Measurements from ENCODE around the gene RBM41. TPM values are rescaled to one million over a fixed set of nuclear protein-coding genes. Genes with fewer than 3 reads are reported as not detected.

Gene RBM41
- total RNA-seq, 2 donors from 2014 or later = 10.1 to 11.2 TPM

- TF ChIP-seq CTCF (IDR thresholded peaks at IDR 0.05) (no peak), POLR2A (IDR thresholded peaks at IDR 0.05) (no peak)
- ATAC-seq = no peak
- 46 to 77% methylated on average over 1 of the region's 1 CpG for WGBS, 2 donors
Observed at GRCh38 chrX:107047622-107048021, 71.0 kb downstream of the RBM41 start.

GRCh38 chrX:107029752-107030151, 88.9 kb downstream of the RBM41 start:
- DNase-seq (no peak), ATAC-seq (no peak)
- intact Hi-C loops (cut with DNase I) = no loop called here
- WGBS, 2 donors = 60 to 79% methylated on average over 1 of the region's 1 CpG
- Histone ChIP-seq H3K27ac (no peak overlapping the region), H3K4me1 (no peaks in the 10 kb centered on the region), H3K36me3 (replicated peaks in 1 of 2; ENCODE audit: insufficient read depth in 1 of 2, low read depth in 2 of 2) (no peaks in the 10 kb centered on the region), H3K27me3 (no peaks in the 10 kb centered on the region), H3K9me3 (no peaks in the 10 kb centered on the region), H3K4me3 (no peak overlapping the region)
- TF ChIP-seq POLR2A (IDR thresholded peaks at IDR 0.05) (no peak), CTCF (IDR thresholded peaks at IDR 0.05) (no peak)

More at GRCh38 chrX:107047622-107048021, 71.0 kb downstream of the RBM41 start:
- Histone ChIP-seq H3K36me3 (replicated peaks in 1 of 2; ENCODE audit: insufficient read depth in 1 of 2, low read depth in 2 of 2) (no peaks in the 10 kb centered on the region), H3K27me3 (no peaks in the 10 kb centered on the region), H3K27ac (no peak overlapping the region), H3K4me1 (no peaks in the 10 kb centered on the region), H3K9me3 (no peaks in the 10 kb centered on the region), H3K4me3 (no peak overlapping the region)
- intact Hi-C loops (cut with DNase I) = no loop called here
- DNase-seq = no peak

GRCh38 chrX:107025545-107025944, 93.1 kb downstream of the RBM41 start:
- Histone ChIP-seq H3K4me3 (no peak overlapping the region), H3K4me1 (no peaks in the 10 kb centered on the region), H3K36me3 (replicated peaks in 1 of 2; ENCODE audit: insufficient read depth in 1 of 2, low read depth in 2 of 2) (no peaks in the 10 kb centered on the region), H3K27ac (no peak overlapping the region), H3K9me3 (no peaks in the 10 kb centered on the region), H3K27me3 (no peaks in the 10 kb centered on the region)
- 0 to 16% methylated on average over 2 of the region's 2 CpGs for WGBS, 2 donors
- no peak for TF ChIP-seq POLR2A (IDR thresholded peaks at IDR 0.05)
- peak; percentile 11 to 65 (median 51) for TF ChIP-seq CTCF (IDR thresholded peaks at IDR 0.05)
- ATAC-seq (no peak), DNase-seq (peak in 1 of 4 donors; percentile 7)
- intact Hi-C loops (cut with DNase I) = no loop called here

- Histone ChIP-seq H3K4me1 (no peaks in the 10 kb centered on the region), H3K9me3 (no peaks in the 10 kb centered on the region), H3K27me3 (no peaks in the 10 kb centered on the region), H3K4me3 (no peak overlapping the region), H3K27ac (no peak overlapping the region), H3K36me3 (replicated peaks in 1 of 2; ENCODE audit: insufficient read depth in 1 of 2, low read depth in 2 of 2) (no peaks in the 10 kb centered on the region)
- intact Hi-C loops (cut with DNase I) = no loop called here
- ATAC-seq (no peak), DNase-seq (no peak)
- WGBS, 2 donors = 14 to 37% methylated on average over 1 of the region's 1 CpG
- no peak for TF ChIP-seq POLR2A (IDR thresholded peaks at IDR 0.05)
- no peak for TF ChIP-seq CTCF (IDR thresholded peaks at IDR 0.05)
Observed at GRCh38 chrX:107014936-107015335, 103.7 kb downstream of the RBM41 start.

Other genes starting within 250 kb of the RBM41 start
- not detected for gene RIPPLY1, start 215.5 kb downstream of the RBM41 start, total RNA-seq
- 1 to 10 TPM in 1 of 2 donors, under 1 TPM in 1; 0.33 to 6.0 TPM for gene CLDN2, start 198.4 kb downstream of the RBM41 start, total RNA-seq
- 10 to 100 TPM in 1 of 2 donors, 1 to 10 TPM in 1; 6.9 to 15.6 TPM for gene MORC4, start 118.6 kb downstream of the RBM41 start, total RNA-seq
- gene NUP62CL, start 87.6 kb upstream of the RBM41 start, total RNA-seq = 1 to 10 TPM; 3.3 to 9.3 TPM
- not detected for gene DNAAF6, start 87.8 kb upstream of the RBM41 start, total RNA-seq